Measurements from ENCODE around the gene LKAAEAR1. TPM values are rescaled to one million over a fixed set of nuclear protein-coding genes. Genes with fewer than 3 reads are reported as not detected.

The LKAAEAR1 gene
- total and polyA plus RNA-seq, 2 of the 13 experiments (the other 11 are each of a cell fraction or from before 2014, with no cell fraction given) = not detected

DNA sequence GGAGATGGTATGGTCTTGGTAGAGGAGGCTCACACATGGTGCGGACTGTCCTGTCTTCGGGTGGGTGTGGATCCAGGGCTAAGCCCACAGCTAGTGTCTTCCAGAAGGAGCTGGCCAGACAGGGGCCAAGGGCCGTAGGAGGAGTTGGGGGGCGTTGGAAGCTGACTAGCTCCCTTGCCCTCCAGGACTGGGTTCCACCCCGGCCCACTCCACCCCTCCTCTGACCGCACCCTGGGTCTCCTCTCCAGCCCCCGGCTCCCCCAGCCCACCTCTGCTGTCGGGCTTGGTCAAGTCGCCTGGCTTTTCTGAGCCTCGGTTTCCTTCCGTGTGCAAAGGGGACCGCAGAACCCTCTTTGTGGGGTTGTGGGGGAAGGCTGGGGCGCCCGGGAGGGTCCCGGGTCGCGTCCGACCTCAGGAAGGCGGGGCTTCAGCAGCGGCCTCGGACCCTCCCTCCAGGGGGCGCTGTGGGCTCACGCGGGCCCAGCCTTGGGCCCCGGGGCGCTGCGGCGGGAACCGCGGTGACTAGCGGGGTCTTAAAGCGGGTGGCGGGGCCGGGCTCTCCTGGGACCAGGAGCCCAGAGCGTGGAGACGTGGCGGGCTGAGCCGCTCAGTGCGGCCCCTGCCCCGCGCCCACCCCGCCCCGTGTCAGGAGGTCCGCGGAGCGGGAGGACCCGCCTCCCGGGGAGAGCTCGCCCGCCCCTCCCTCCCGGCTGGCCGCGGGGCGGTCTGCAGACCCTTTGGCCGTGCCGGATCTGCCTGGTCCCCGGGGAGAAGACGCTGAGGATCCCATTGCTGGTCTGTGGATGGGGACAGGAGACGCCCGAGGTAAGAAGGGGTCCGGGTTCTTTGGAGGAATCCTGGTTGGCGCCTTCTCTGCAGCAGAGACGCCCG lies 17.8 kb upstream of the LKAAEAR1 start (continued):
- no peak for TF ChIP-seq NFE2L2 (IDR thresholded peaks at IDR 0.05; ENCODE audit: low read length)
- TF ChIP-seq, protein P1, sequence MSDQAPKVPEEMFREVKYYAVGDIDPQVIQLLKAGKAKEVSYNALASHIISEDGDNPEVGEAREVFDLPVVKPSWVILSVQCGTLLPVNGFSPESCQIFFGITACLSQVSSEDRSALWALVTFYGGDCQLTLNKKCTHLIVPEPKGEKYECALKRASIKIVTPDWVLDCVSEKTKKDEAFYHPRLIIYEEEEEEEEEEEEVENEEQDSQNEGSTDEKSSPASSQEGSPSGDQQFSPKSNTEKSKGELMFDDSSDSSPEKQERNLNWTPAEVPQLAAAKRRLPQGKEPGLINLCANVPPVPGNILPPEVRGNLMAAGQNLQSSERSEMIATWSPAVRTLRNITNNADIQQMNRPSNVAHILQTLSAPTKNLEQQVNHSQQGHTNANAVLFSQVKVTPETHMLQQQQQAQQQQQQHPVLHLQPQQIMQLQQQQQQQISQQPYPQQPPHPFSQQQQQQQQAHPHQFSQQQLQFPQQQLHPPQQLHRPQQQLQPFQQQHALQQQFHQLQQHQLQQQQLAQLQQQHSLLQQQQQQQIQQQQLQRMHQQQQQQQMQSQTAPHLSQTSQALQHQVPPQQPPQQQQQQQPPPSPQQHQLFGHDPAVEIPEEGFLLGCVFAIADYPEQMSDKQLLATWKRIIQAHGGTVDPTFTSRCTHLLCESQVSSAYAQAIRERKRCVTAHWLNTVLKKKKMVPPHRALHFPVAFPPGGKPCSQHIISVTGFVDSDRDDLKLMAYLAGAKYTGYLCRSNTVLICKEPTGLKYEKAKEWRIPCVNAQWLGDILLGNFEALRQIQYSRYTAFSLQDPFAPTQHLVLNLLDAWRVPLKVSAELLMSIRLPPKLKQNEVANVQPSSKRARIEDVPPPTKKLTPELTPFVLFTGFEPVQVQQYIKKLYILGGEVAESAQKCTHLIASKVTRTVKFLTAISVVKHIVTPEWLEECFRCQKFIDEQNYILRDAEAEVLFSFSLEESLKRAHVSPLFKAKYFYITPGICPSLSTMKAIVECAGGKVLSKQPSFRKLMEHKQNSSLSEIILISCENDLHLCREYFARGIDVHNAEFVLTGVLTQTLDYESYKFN (CRISPR knock-in tag; conservative IDR thresholded peaks at IDR 0.05) = no peak
- no peak for TF ChIP-seq HNRNPK (IDR thresholded peaks at IDR 0.05; ENCODE audit: low read depth, low read length, poor library complexity, severe bottlenecking)
- TF ChIP-seq THAP11 (CRISPR knock-in tag; IDR thresholded peaks at IDR 0.05) = 0 out of 2 replicates have a peak, but pooled peaks have one; percentile 38
- no peak for TF ChIP-seq ZNF337 (CRISPR knock-in tag; IDR thresholded peaks at IDR 0.05; ENCODE audit: borderline replicate concordance, low read depth)
- no peak for TF ChIP-seq ZHX1 (CRISPR knock-in tag; IDR thresholded peaks at IDR 0.05; ENCODE audit: low read depth)
- peak; percentile 44; the same call in 1 of the 2 replicates for TF ChIP-seq HNF1B (CRISPR knock-in tag; IDR thresholded peaks at IDR 0.05)
- TF ChIP-seq ATF1 (CRISPR knock-in tag; IDR thresholded peaks at IDR 0.05) = no peak
- TF ChIP-seq, protein P2, sequence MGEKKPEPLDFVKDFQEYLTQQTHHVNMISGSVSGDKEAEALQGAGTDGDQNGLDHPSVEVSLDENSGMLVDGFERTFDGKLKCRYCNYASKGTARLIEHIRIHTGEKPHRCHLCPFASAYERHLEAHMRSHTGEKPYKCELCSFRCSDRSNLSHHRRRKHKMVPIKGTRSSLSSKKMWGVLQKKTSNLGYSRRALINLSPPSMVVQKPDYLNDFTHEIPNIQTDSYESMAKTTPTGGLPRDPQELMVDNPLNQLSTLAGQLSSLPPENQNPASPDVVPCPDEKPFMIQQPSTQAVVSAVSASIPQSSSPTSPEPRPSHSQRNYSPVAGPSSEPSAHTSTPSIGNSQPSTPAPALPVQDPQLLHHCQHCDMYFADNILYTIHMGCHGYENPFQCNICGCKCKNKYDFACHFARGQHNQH (CRISPR knock-in tag; IDR thresholded peaks at IDR 0.05) = peak; percentile 29; the same call in 1 of the 2 replicates
- 0 out of 2 replicates have a peak, but pooled peaks have one; percentile 62 for TF ChIP-seq BCL3 (CRISPR knock-in tag; IDR thresholded peaks at IDR 0.05)
- TF ChIP-seq ZKSCAN1 (IDR thresholded peaks at IDR 0.05; ENCODE audit: low read length) = no peak
- TF ChIP-seq RBM22 (optimal IDR thresholded peaks at IDR 0.05; ENCODE audit: low read length) = no peak

Data from HepG2 (cell line).